K562 (cell line): Measurements from ENCODE around the gene ASRGL1. TPM values are rescaled to one million over a fixed set of nuclear protein-coding genes. Genes with fewer than 3 reads are reported as not detected.

Source experiments
- ATAC-seq: fragments of 200-7000 bp; cut with Tn5 transposase; 3 replicates; pipeline ENCODE4 v1.9.1; 2020; ENCODE audit warnings: moderate library complexity
- BruUV-seq: library from RNA; stranded (reverse); fragments of 400-500 nt; replicated peaks from 2 replicates; lab custom pipeline; 2021; lab: Mats Ljungman, UMichigan
- CTCF ChIA-PET: fragments of 300-600 bp; formaldehyde crosslinking; extraction: SDS; loops from one replicate; lab custom pipeline; 2021; ENCODE audit warnings: low intra/inter-chr PET ratio; lab: Yijun Ruan, JAX
- POLR2A ChIA-PET: fragments of 300-600, 350-650 bp; sonication (Branson Sonifier 250); formaldehyde crosslinking; extraction: SDS; loops from one replicate; lab custom pipeline; 2021; ENCODE audit warnings: antibody characterized with exemption, inconsistent platforms; lab: Yijun Ruan, JAX
- DNase-seq, 4 experiments: peaks; one replicate each; pipeline versions ENCODE4 v3.0.0 to v3.0.0-alpha.2; 2011 to 2018; ENCODE audit warnings: low spot score in 3 of 4, mixed read lengths in 3 of 4; ENCODE audit errors: extremely low read depth in 1 of 4
- FAIRE-seq: peaks from 2 replicates; lab custom pipeline; 2011; peaks lifted over from hg19 to GRCh38; lab: Jason Lieb, UNC
- H2AFZ ChIP-seq: 2 replicates; pipeline ENCODE4 v1.6.0; 2011; ENCODE audit warnings: low read depth, low read length, control low read depth, inconsistent platforms
- H3K27ac ChIP-seq: fragments of 200-600 bp; 3 replicates; pipeline ENCODE4 v1.8.0; 2011; ENCODE audit warnings: low read depth, mild to moderate bottlenecking, control low read depth, inconsistent platforms, low read length, moderate library complexity, mixed read lengths; ENCODE audit errors: extremely low read depth
- H3K27me3 ChIP-seq, 2 experiments: fragments of 300-600 bp in 1 of 2; 2 replicates in 1 of 2; 3 replicates in 1 of 2; pipeline versions ENCODE4 v1.6.0 to v1.8.0; 2011; ENCODE audit warnings: inconsistent platforms in 2 of 2, low read length in 2 of 2, mild to moderate bottlenecking in 1 of 2, mixed read lengths in 1 of 2, moderate library complexity in 1 of 2; ENCODE audit not compliant: control insufficient read depth in 2 of 2, insufficient read depth in 2 of 2
- H3K36me3 ChIP-seq: fragments of 300-600 bp; 3 replicates; pipeline ENCODE4 v1.8.0; 2011; ENCODE audit warnings: mild to moderate bottlenecking, low read length, inconsistent platforms; ENCODE audit not compliant: control insufficient read depth, insufficient read depth
- H3K4me1 ChIP-seq, 2 experiments: fragments of 200-600 bp in 1 of 2; replicated peaks in 1 of 2; 2 replicates in 1 of 2; 3 replicates in 1 of 2; pipeline versions ENCODE4 v1.5.1 to v1.8.0; 2011; ENCODE audit warnings: inconsistent platforms in 2 of 2, low read length in 2 of 2, mild to moderate bottlenecking in 1 of 2, mixed read lengths in 1 of 2, moderate library complexity in 1 of 2; ENCODE audit not compliant: control insufficient read depth in 2 of 2, insufficient read depth in 2 of 2
- H3K4me2 ChIP-seq: 2 replicates; pipeline ENCODE4 v1.6.1; 2011; ENCODE audit warnings: low read length, control low read depth, inconsistent platforms, mixed read lengths; ENCODE audit not compliant: insufficient read depth
- H3K4me3 ChIP-seq: fragments of 200-600 bp; sonication (generic), shearing (Covaris generic); 2 replicates; pipeline ENCODE4 v1.5.1; 2016; ENCODE audit warnings: control low read depth, inconsistent platforms
- H3K79me2 ChIP-seq: fragments of 200-600 bp; 3 replicates; pipeline ENCODE4 v1.8.0; 2011; ENCODE audit warnings: low read length, inconsistent platforms; ENCODE audit not compliant: control insufficient read depth, insufficient read depth
- H3K9ac ChIP-seq, 2 experiments: 2 replicates each; pipeline versions ENCODE4 v1.6.0 to v1.6.1; 2011; ENCODE audit warnings: low read depth in 2 of 2, low read length in 2 of 2, control low read depth in 1 of 2, inconsistent platforms in 1 of 2, mild to moderate bottlenecking in 1 of 2, mixed read lengths in 1 of 2; ENCODE audit not compliant: insufficient read depth in 1 of 2
- H3K9me1 ChIP-seq: one replicate; pipeline ENCODE4 v1.6.0; 2011; ENCODE audit warnings: inconsistent platforms, mild to moderate bottlenecking, low read length, moderate library complexity; ENCODE audit not compliant: control insufficient read depth, insufficient read depth
- H3K9me3 ChIP-seq: replicated peaks from 2 replicates; pipeline ENCODE4 v1.5.1; 2011; ENCODE audit warnings: low read depth, low read length, inconsistent platforms; ENCODE audit not compliant: control insufficient read depth, insufficient read depth
- H4K20me1 ChIP-seq: replicated peaks from 2 replicates; pipeline ENCODE4 v1.6.1; 2011; ENCODE audit warnings: low read length, inconsistent platforms, mixed read lengths; ENCODE audit not compliant: control insufficient read depth, insufficient read depth
- ATF3 ChIP-seq, 2 experiments: fragments of 450-650 bp in 1 of 2; sonication (generic) in 1 of 2; formaldehyde crosslinking in 1 of 2; IDR thresholded peaks in 1 of 2; conservative IDR thresholded peaks in 1 of 2; 2 replicates each; pipeline versions ENCODE4 v1.6.1 to v1.8.1; 2016 to 2023; ENCODE audit warnings: mild to moderate bottlenecking in 2 of 2, moderate library complexity in 2 of 2, inconsistent platforms in 1 of 2, missing genetic modification reagents in 1 of 2
- ATF4 ChIP-seq: fragments of 450-650 bp; formaldehyde crosslinking; IDR thresholded peaks from 2 replicates; pipeline ENCODE4 v1.4.0; 2022; ENCODE audit warnings: mild to moderate bottlenecking, moderate library complexity
- ETS2 ChIP-seq: IDR thresholded peaks from 2 replicates; pipeline ENCODE4 v1.6.1; 2016; ENCODE audit warnings: borderline replicate concordance, missing genetic modification characterization, mild to moderate bottlenecking, moderate library complexity, missing compliant biosample characterization; ENCODE audit not compliant: poor library complexity, severe bottlenecking
- FOXK2 ChIP-seq, 2 experiments: fragments of 450-650 bp; IDR thresholded peaks in 1 of 2; conservative IDR thresholded peaks in 1 of 2; 2 replicates each; pipeline ENCODE4 v1.6.1; 2016; ENCODE audit warnings: low read depth in 2 of 2, mild to moderate bottlenecking in 1 of 2
- HMG20B ChIP-seq: fragments of 250-450 bp; sonication (Bioruptor Pico); IDR thresholded peaks from 2 replicates; pipeline ENCODE4 v1.5.0; 2021; ENCODE audit warnings: mild to moderate bottlenecking
- KAT8 ChIP-seq: fragments of 450-650 bp; IDR thresholded peaks from 2 replicates; pipeline ENCODE4 v1.6.1; 2016; ENCODE audit warnings: low read depth, mild to moderate bottlenecking
- NCOA2 ChIP-seq, 2 experiments: fragments of 450-650 bp; IDR thresholded peaks; 2 replicates each; pipeline ENCODE4 v1.6.1; 2018; ENCODE audit warnings: mild to moderate bottlenecking in 2 of 2, moderate library complexity in 1 of 2; ENCODE audit not compliant: partially characterized antibody in 2 of 2
- NCOR1 ChIP-seq: fragments of 450-650 bp; IDR thresholded peaks from 2 replicates; pipeline ENCODE4 v1.6.1; 2016; ENCODE audit warnings: mild to moderate bottlenecking, moderate library complexity
- NR0B1 ChIP-seq: fragments of 450-650 bp; IDR thresholded peaks from one replicate; pipeline ENCODE4 v1.6.1; 2018; ENCODE audit warnings: mild to moderate bottlenecking, moderate library complexity; ENCODE audit not compliant: partially characterized antibody
- RHOXF2B ChIP-seq: fragments of 250-450 bp; sonication (Bioruptor Pico); conservative IDR thresholded peaks from 2 replicates; pipeline ENCODE4 v1.5.1; 2021
- SMARCE1 ChIP-seq: fragments of 450-650 bp; IDR thresholded peaks from 2 replicates; pipeline ENCODE4 v1.7.1; 2016; ENCODE audit warnings: mild to moderate bottlenecking
- SUPT5H ChIP-seq: fragments of 450-650 bp; IDR thresholded peaks from 2 replicates; pipeline ENCODE4 v1.6.1; 2016
- TBP ChIP-seq: optimal IDR thresholded peaks from 2 replicates; pipeline ENCODE3; 2011; ENCODE audit warnings: low read depth, low read length, improper control_type of control experiment
- TFAM ChIP-seq: fragments of 250-450 bp; sonication (Bioruptor Pico); conservative IDR thresholded peaks from 2 replicates; pipeline ENCODE4 v1.5.0; 2021; ENCODE audit warnings: mild to moderate bottlenecking, moderate library complexity
- TRIM24 ChIP-seq, 2 experiments: fragments of 450-650 bp; IDR thresholded peaks; 2 replicates each; pipeline ENCODE4 v1.6.1; 2016
- USF1 ChIP-seq: sonication (generic); formaldehyde crosslinking; IDR thresholded peaks from 2 replicates; pipeline ENCODE4 v1.9.0; 2022; ENCODE audit warnings: mild to moderate bottlenecking, missing genetic modification reagents
- ZNF277 ChIP-seq: fragments of 250-450 bp; sonication (Bioruptor Pico); IDR thresholded peaks from 2 replicates; pipeline ENCODE4 v1.8.0; 2022; ENCODE audit warnings: inconsistent platforms, mild to moderate bottlenecking, moderate library complexity, borderline replicate concordance
- WGBS: fragments of 100-300 bp; shearing (Covaris generic); methylation state at CpG from one replicate; pipeline ENCODE4 v1.1.6; 2016; ENCODE audit warnings: low coverage, mixed read lengths; ENCODE audit not compliant: insufficient coverage; ENCODE audit errors: missing lambda C conversion rate; 5-methylcytosine and 5-hydroxymethylcytosine counted together
- in situ Hi-C: fragments of 300-500 bp; cut with MboI; formaldehyde crosslinking; loops from 4 replicates; pipeline ENCODE4 v1.15.0; 2018; ENCODE audit warnings: inconsistent platforms, mixed read lengths
- intact Hi-C: fragments of 100-400 bp; cut with micrococcal nuclease; formaldehyde crosslinking; loops from 2 replicates; pipeline ENCODE4 v1.14.2; 2022
- polyA plus RNA-seq, 8 experiments: library from polyadenylated mRNA; depleted of rRNA in 4 of 8; stranded (reverse) in 5 of 8; unstranded in 3 of 8; fragments of >200 nt; fragmentation: Nextera tagmentation in 2 of 8; fragmentation: Illumina TruSeq in 1 of 8; extraction: Ambion mirVana in 2 of 8; extraction: Trizol in 1 of 8; gene quantifications; 2 replicates each; pipeline versions ENCODE4 v1.2.1 to v1.2.3, GENCODE V29; 2011 to 2014; ENCODE audit warnings: inconsistent platforms in 1 of 8, missing spikeins in 1 of 8
- total RNA-seq, 7 experiments: library from RNA; depleted of rRNA in 6 of 7; stranded (reverse); fragments of >200 nt in 6 of 7; fragmentation: Illumina TruSeq in 2 of 7; extraction: Trizol in 2 of 7; gene quantifications; 2 replicates each; pipeline versions ENCODE4 v1.2.1 to v1.2.3, GENCODE V29; 2011 to 2021; ENCODE audit warnings: low replicate concordance in 1 of 7

ASRGL1 gene
- total and polyA plus RNA-seq, 9 of the 15 experiments (the other 6 are each of a cell fraction or from before 2014, with no cell fraction given) = 3.1 to 23.0 (median 11.2) TPM

GRCh38 chr11:62374801-62375200 is 37.6 kb downstream of the ASRGL1 start:
- ATAC-seq (no peak), FAIRE-seq (no peak), DNase-seq (no peak)
- Histone ChIP-seq H3K79me2 (no peaks in the 10 kb centered on the region), H4K20me1 (no peaks in the 10 kb centered on the region), H3K4me2 (no peak overlapping the region), H3K4me1 (peaks cover under 1 to 8% of the 10 kb centered on the region in 2 experiments; a peak in 3 of 5 replicates), H3K9ac (no peak overlapping the region), H3K4me3 (no peak overlapping the region), H3K36me3 (no peaks in the 10 kb centered on the region), H3K9me3 (no peaks in the 10 kb centered on the region), H3K9me1 (no peaks in the 10 kb centered on the region), H3K27ac (no peak overlapping the region), H3K27me3 (no peaks in the 10 kb centered on the region), H2AFZ (no peak overlapping the region)
- CTCF ChIA-PET = no interaction called here
- intact Hi-C loops (loop anchor here (5.0 to 10.0 kb wide), 3 partner anchors 50 to 178 kb away; no protein-coding TSS in a partner anchor), in situ Hi-C loops (loop anchor here (5.0 to 25.0 kb wide), 3 partner anchors 38 to 638 kb away; partner anchors contain the start of genes ASRGL1 and SLC22A8)
- WGBS = 52% methylated on average over 8 of the region's 9 CpGs
- no TSS peak for BruUV-seq
- POLR2A ChIA-PET = interaction anchor here (0.6 kb wide), 1 partner anchor 158 kb away, joined by 3 read pairs; no protein-coding TSS in a partner anchor
- no peak for TF ChIP-seq NR0B1
- TF ChIP-seq NCOA2 (IDR thresholded peaks at IDR 0.05; ENCODE audit: partially characterized antibody in 2 of 2) = no peak
- TF ChIP-seq SMARCE1 = no peak
- no peak for TF ChIP-seq TRIM24 (IDR thresholded peaks at IDR 0.05)
- TF ChIP-seq NCOR1 = no peak
- no peak for TF ChIP-seq ATF3 (IDR thresholded peaks at IDR 0.05)
- no peak for TF ChIP-seq ATF3 (CRISPR knock-in tag; conservative IDR thresholded peaks at IDR 0.05)
- TF ChIP-seq ETS2 (tag) = no peak
- TF ChIP-seq SUPT5H = no peak
- TF ChIP-seq KAT8 = no peak
- no peak for TF ChIP-seq USF1
- TF ChIP-seq HMG20B = no peak
- TF ChIP-seq ATF4 (CRISPR knock-in tag) = no peak
- no peak for TF ChIP-seq RHOXF2B (CRISPR knock-in tag)
- TF ChIP-seq ZNF277 (CRISPR knock-in tag) = no peak
- no peak for TF ChIP-seq TBP
- TF ChIP-seq TFAM = no peak
- no peak for TF ChIP-seq FOXK2 (conservative IDR thresholded peaks at IDR 0.05 in 1 of 2, IDR thresholded peaks at IDR 0.05 in 1 of 2; ENCODE audit: low read depth in 2 of 2)
